B cell (primary cell): Measurements from ENCODE around the gene CAV3. TPM values are rescaled to one million over a fixed set of nuclear protein-coding genes. Genes with fewer than 3 reads are reported as not detected.
"Not testable (repeated sequence)": the region's sequence is repeated elsewhere in the genome, so short reads cannot be mapped to it uniquely, and the experiment has no call there.

ENCODE experiments used
- ATAC-seq: fragments of 200-7000 bp; cut with Tn5 transposase; one replicate; pipeline ENCODE4 v1.10.0; 2021; ENCODE audit warnings: low read depth, mild to moderate bottlenecking, moderate number of reproducible peaks, moderate library complexity
- CTCF ChIA-PET: fragments of 350-600 bp; sonication (Branson Sonifier 250); formaldehyde crosslinking; loops from one replicate; lab custom pipeline; 2021; ENCODE audit warnings: antibody characterized with exemption, inconsistent platforms; lab: Charles Lee
- POLR2A ChIA-PET: fragments of 350-600 bp; sonication (Branson Sonifier 250); formaldehyde crosslinking; loops from one replicate; lab custom pipeline; 2021; ENCODE audit warnings: antibody characterized with exemption; lab: Charles Lee
- DNase-seq: peaks from one replicate; pipeline ENCODE4 v3.0.0; 2013
- H2AFZ ChIP-seq: 2 replicates; pipeline ENCODE4 v1.6.1; 2012; ENCODE audit warnings: mild to moderate bottlenecking, low read depth, low read length; ENCODE audit not compliant: insufficient read depth, poor library complexity, severe bottlenecking
- H3K27ac ChIP-seq, 2 donors: 1 replicate in 1 of 2; 2 replicates in 1 of 2; pipeline ENCODE4 v1.5.1; 2012 to 2013; ENCODE audit warnings: low read length in 2 of 2, mild to moderate bottlenecking in 2 of 2, moderate library complexity in 1 of 2
- H3K27me3 ChIP-seq, 4 experiments: fragments of 200-600 bp in 1 of 4; sonication (generic) in 1 of 4; replicated peaks in 1 of 4; 1 replicate in 2 of 4; 2 replicates in 2 of 4; pipeline versions ENCODE4 v1.6.1 to v1.7.0; 2013 to 2016; ENCODE audit warnings: low read length in 3 of 4, mild to moderate bottlenecking in 2 of 4, mixed read lengths in 1 of 4, moderate library complexity in 1 of 4; ENCODE audit not compliant: insufficient read depth in 4 of 4, control insufficient read depth in 3 of 4; ENCODE audit errors: control extremely low read depth in 1 of 4
- H3K36me3 ChIP-seq, 2 experiments: replicated peaks in 1 of 2; 1 replicate in 1 of 2; 2 replicates in 1 of 2; pipeline versions ENCODE4 v1.6.1 to v1.7.1; 2013; ENCODE audit warnings: low read length in 1 of 2; ENCODE audit not compliant: insufficient read depth in 2 of 2, control insufficient read depth in 1 of 2; ENCODE audit errors: control extremely low read depth in 1 of 2, extremely low read depth in 1 of 2
- H3K4me1 ChIP-seq, 2 donors: fragments of 200-600 bp in 1 of 2; sonication (generic) in 1 of 2; 1 replicate in 1 of 2; 2 replicates in 1 of 2; pipeline versions ENCODE4 v1.5.1 to v1.6.1; 2013 to 2017; ENCODE audit warnings: low read length in 2 of 2; ENCODE audit not compliant: control insufficient read depth in 2 of 2, insufficient read depth in 2 of 2
- H3K4me2 ChIP-seq: replicated peaks from 2 replicates; pipeline ENCODE3; 2012; ENCODE audit warnings: mild to moderate bottlenecking, low read depth, low read length; ENCODE audit not compliant: poor library complexity, severe bottlenecking
- H3K4me3 ChIP-seq, 5 experiments: fragments of 200-600 bp in 1 of 5; sonication (generic) in 1 of 5; 1 replicate in 3 of 5; 2 replicates in 2 of 5; pipeline versions ENCODE4 v1.5.1 to v1.7.0; 2011 to 2016; ENCODE audit warnings: low read length in 4 of 5, mild to moderate bottlenecking in 4 of 5, low read depth in 2 of 5, control low read depth in 1 of 5, moderate library complexity in 1 of 5; ENCODE audit not compliant: insufficient read depth in 1 of 5; ENCODE audit errors: control extremely low read depth in 1 of 5, extremely low read depth in 1 of 5
- H3K79me2 ChIP-seq: fragments of 200-600 bp; sonication (generic); one replicate; pipeline ENCODE4 v1.6.0; 2016; ENCODE audit warnings: low read length; ENCODE audit not compliant: control insufficient read depth, insufficient read depth
- H3K9ac ChIP-seq: fragments of 200-600 bp; sonication (generic); 2 replicates; pipeline ENCODE4 v1.6.1; 2017; ENCODE audit warnings: mild to moderate bottlenecking, low read length, moderate library complexity
- H3K9me3 ChIP-seq, 3 donors: one replicate each; pipeline versions ENCODE4 v1.6.1 to v1.7.1; 2013; ENCODE audit warnings: low read length in 2 of 3; ENCODE audit not compliant: control insufficient read depth in 2 of 3, insufficient read depth in 1 of 3; ENCODE audit errors: control extremely low read depth in 1 of 3
- H4K20me1 ChIP-seq: 2 replicates; pipeline ENCODE4 v1.6.0; 2012; ENCODE audit warnings: mild to moderate bottlenecking, low read length; ENCODE audit not compliant: insufficient read depth, control insufficient read depth, poor library complexity, severe bottlenecking
- H3K27ac Mint-ChIP-seq: one replicate; pipeline ENCODE4 v1.8.0; 2021; ENCODE audit warnings: mixed read lengths
- H3K27me3 Mint-ChIP-seq: one replicate; pipeline ENCODE4 v1.8.0; 2021; ENCODE audit warnings: mixed read lengths
- H3K4me1 Mint-ChIP-seq: one replicate; pipeline ENCODE4 v1.8.0; 2021; ENCODE audit warnings: mixed read lengths
- H3K4me3 Mint-ChIP-seq: one replicate; pipeline ENCODE4 v1.8.0; 2021; ENCODE audit warnings: mixed read lengths
- H3K9me3 Mint-ChIP-seq: one replicate; pipeline ENCODE4 v1.8.0; 2022; ENCODE audit warnings: mixed read lengths; ENCODE audit not compliant: insufficient read depth
- CTCF ChIP-seq: fragments of 200-600 bp; IDR thresholded peaks from one replicate; pipeline ENCODE4 v1.8.0; 2022; ENCODE audit warnings: antibody characterized with exemption, mild to moderate bottlenecking
- EZH2 ChIP-seq: IDR thresholded peaks from 2 replicates; pipeline ENCODE4 v1.6.1; 2012; ENCODE audit warnings: borderline replicate concordance, low read depth, mild to moderate bottlenecking, moderate library complexity, low read length; ENCODE audit not compliant: insufficient read depth, poor library complexity, severe bottlenecking
- WGBS: methylation state at CpG from one replicate; pipeline ENCODE4 v1.1.5; 2013; ENCODE audit warnings: missing lambda C conversion rate; ENCODE audit not compliant: insufficient coverage; 5-methylcytosine and 5-hydroxymethylcytosine counted together
- intact Hi-C: fragments of 100-400 bp; cut with micrococcal nuclease; formaldehyde crosslinking; loops from one replicate; pipeline ENCODE4 v1.10.0; 2022
- polyA minus RNA-seq: library from RNA; depleted of rRNA, polyadenylated mRNA; stranded (reverse); fragments of >200 nt; gene quantifications from 2 replicates; pipeline ENCODE4 v1.2.3, GENCODE V29; 2012
- polyA plus RNA-seq: library from polyadenylated mRNA; depleted of rRNA; stranded (reverse); fragments of >200 nt; gene quantifications from 2 replicates; pipeline ENCODE4 v1.2.3, GENCODE V29; 2012
- total RNA-seq, 2 donors: library from RNA; stranded (reverse); fragments of 120-200 nt in 1 of 2; gene quantifications; 1 replicate in 1 of 2; 2 replicates in 1 of 2; pipeline versions ENCODE4 v1.2.3 to v1.2.4, GENCODE V29; 2013 to 2022

CAV3 gene
- not detected in 2 replicates for total RNA-seq
- total RNA-seq (2013) = 7.4 TPM
- not detected in 2 replicates for polyA plus RNA-seq
- polyA minus RNA-seq = not detected in 2 replicates

GRCh38 chr3:8733332-8734094 lies at the start of gene CAV3:
TSS of gene CAV3 (plus strand) at chr3:8733802. CDS start at chr3:8733877, 75 bp downstream.
- H3K9me3 ChIP-seq = peaks cover 0 to 3% (median 0%) of the 10 kb centered on the region in 3 donors
- Mint-ChIP-seq H3K4me3 (no peak within 1 kb of the TSS), H3K4me1 (no peaks in the 10 kb centered on the region), H3K27ac (no peak within 1 kb of the TSS), H3K9me3 (no peaks in the 10 kb centered on the region), H3K27me3 (peaks cover 12% of the 10 kb centered on the region)
- H3K9ac ChIP-seq = no peak within 1 kb of the TSS
- ATAC-seq (no peak), DNase-seq (no peak)
- H3K27me3 ChIP-seq = no peaks in the 10 kb centered on the region
- H3K4me1 ChIP-seq = no peaks in the 10 kb centered on the region
- no peak within 1 kb of the TSS for H3K4me2 ChIP-seq
- no peaks in the 10 kb centered on the region for H3K79me2 ChIP-seq
- H3K4me3 ChIP-seq = no peak within 1 kb of the TSS
- no peaks in the 10 kb centered on the region for H4K20me1 ChIP-seq
- WGBS = 89% methylated on average over 22 of the region's 23 CpGs
- POLR2A ChIA-PET = no interaction called here
- H2AFZ ChIP-seq = no peak within 1 kb of the TSS
- H3K27ac ChIP-seq = no peak within 1 kb of the TSS
- intact Hi-C loops = no loop called here
- CTCF ChIA-PET = no interaction called here
- H3K36me3 ChIP-seq = no peaks in the 10 kb centered on the region
- no peak for TF ChIP-seq CTCF
- no peak for TF ChIP-seq EZH2

- POLR2A ChIA-PET = not testable (repeated sequence)
Measured at GRCh38 chr3:8684992-8685391, 48.6 kb upstream of the CAV3 start.

GRCh38 chr3:8691295-8691694 lies 42.3 kb upstream of the CAV3 start:
- H3K27me3 ChIP-seq, H3K4me2 ChIP-seq, H4K20me1 ChIP-seq, H3K9me3 ChIP-seq, H3K4me1 ChIP-seq, DNase-seq, H3K79me2 ChIP-seq, CTCF ChIA-PET, intact Hi-C loops, H3K36me3 ChIP-seq, ATAC-seq, H3K4me3 ChIP-seq, H3K9me3 Mint-ChIP-seq, POLR2A ChIA-PET, H3K27ac Mint-ChIP-seq, H3K4me3 Mint-ChIP-seq, H2AFZ ChIP-seq, H3K9ac ChIP-seq, H3K27ac ChIP-seq, H3K4me1 Mint-ChIP-seq: not testable (repeated sequence)
- peaks cover 10% of the 10 kb centered on the region for H3K27me3 Mint-ChIP-seq
- no CpG with 5 or more reads among the region's 9 CpGs for WGBS

More at GRCh38 chr3:8684992-8685391, 48.6 kb upstream of the CAV3 start:
- H3K27ac Mint-ChIP-seq, H3K36me3 ChIP-seq, CTCF ChIA-PET, H3K27ac ChIP-seq, H2AFZ ChIP-seq, H3K9me3 ChIP-seq, H3K4me1 Mint-ChIP-seq, H4K20me1 ChIP-seq, H3K4me2 ChIP-seq, H3K27me3 ChIP-seq, H3K4me1 ChIP-seq, H3K9ac ChIP-seq, H3K9me3 Mint-ChIP-seq, ATAC-seq, intact Hi-C loops, H3K79me2 ChIP-seq, H3K4me3 Mint-ChIP-seq, H3K4me3 ChIP-seq, DNase-seq: not testable (repeated sequence)
- no CpG with 5 or more reads among the region's 6 CpGs for WGBS
- peaks cover 12% of the 10 kb centered on the region for H3K27me3 Mint-ChIP-seq
